ENCODE results near the gene DNAJC16. TPM values are rescaled to one million over a fixed set of nuclear protein-coding genes. Genes with fewer than 3 reads are reported as not detected.

The DNAJC16 gene
- polyA plus RNA-seq, 1 experiment = 18.4 TPM

DNA sequence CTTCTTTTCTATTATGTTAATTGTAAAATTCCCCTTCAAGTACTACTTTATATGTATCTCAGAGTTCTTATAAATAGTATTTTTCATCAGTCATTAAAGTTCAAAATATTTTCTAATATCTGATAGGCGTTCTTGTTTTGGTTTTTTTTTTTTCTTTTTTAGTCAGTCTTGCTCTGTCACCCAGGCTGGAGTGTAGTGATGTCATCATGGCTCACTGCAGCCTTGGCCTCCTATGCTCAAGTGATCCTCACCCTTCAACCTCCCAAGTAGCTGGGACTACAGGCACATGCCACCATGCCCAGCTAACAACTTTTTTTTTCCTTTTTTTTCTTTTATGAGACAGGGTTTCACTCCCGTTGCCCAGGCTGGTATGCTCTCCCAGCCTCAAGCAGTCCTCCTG, 30.9 kb downstream of the DNAJC16 start:
- CTCF ChIA-PET = no interaction called here
- no peak for TF ChIP-seq CTCF (IDR thresholded peaks at IDR 0.05; ENCODE audit: low read depth, low read length)
- H3K27ac ChIP-seq (ENCODE audit: low read depth, low read length) = no peak overlapping the region
- POLR2A ChIA-PET = interaction anchor here (0.7 kb wide), 1 partner anchor 649 kb away, joined by 6 read pairs; no protein-coding TSS in a partner anchor
- H3K4me3 ChIP-seq (ENCODE audit: low read depth, low read length) = no peak overlapping the region
- no peaks in the 10 kb centered on the region for H3K27me3 ChIP-seq (ENCODE audit: control insufficient read depth, insufficient read depth, low read length)
- no peak for DNase-seq (ENCODE audit: low read depth, low spot score)
- no peaks in the 10 kb centered on the region for H3K9me3 ChIP-seq (ENCODE audit: control insufficient read depth, insufficient read depth, low read length)

- no peak for DNase-seq (ENCODE audit: low read depth, low spot score)
- Histone ChIP-seq H3K4me3 (ENCODE audit: low read depth, low read length) (no peak overlapping the region), H3K27ac (ENCODE audit: low read depth, low read length) (no peak overlapping the region), H3K27me3 (ENCODE audit: control insufficient read depth, insufficient read depth, low read length) (no peaks in the 10 kb centered on the region), H3K9me3 (ENCODE audit: control insufficient read depth, insufficient read depth, low read length) (no peaks in the 10 kb centered on the region)
- TF ChIP-seq CTCF (IDR thresholded peaks at IDR 0.05; ENCODE audit: low read depth, low read length) = no peak
- CTCF ChIA-PET = no interaction called here
- POLR2A ChIA-PET = no interaction called here
Observed at GRCh38 chr1:15558516-15558915, 31.9 kb downstream of the DNAJC16 start.

- Histone ChIP-seq H3K27me3 (ENCODE audit: control insufficient read depth, insufficient read depth, low read length) (no peaks in the 10 kb centered on the region), H3K9me3 (ENCODE audit: control insufficient read depth, insufficient read depth, low read length) (no peaks in the 10 kb centered on the region), H3K4me3 (ENCODE audit: low read depth, low read length) (no peak overlapping the region), H3K27ac (ENCODE audit: low read depth, low read length) (no peak overlapping the region)
- DNase-seq (ENCODE audit: low read depth, low spot score) = no peak
- no peak for TF ChIP-seq CTCF (IDR thresholded peaks at IDR 0.05; ENCODE audit: low read depth, low read length)
- CTCF ChIA-PET = no interaction called here
- POLR2A ChIA-PET = no interaction called here
Observed at GRCh38 chr1:15559189-15559810, 32.7 kb downstream of the DNAJC16 start.

DNA sequence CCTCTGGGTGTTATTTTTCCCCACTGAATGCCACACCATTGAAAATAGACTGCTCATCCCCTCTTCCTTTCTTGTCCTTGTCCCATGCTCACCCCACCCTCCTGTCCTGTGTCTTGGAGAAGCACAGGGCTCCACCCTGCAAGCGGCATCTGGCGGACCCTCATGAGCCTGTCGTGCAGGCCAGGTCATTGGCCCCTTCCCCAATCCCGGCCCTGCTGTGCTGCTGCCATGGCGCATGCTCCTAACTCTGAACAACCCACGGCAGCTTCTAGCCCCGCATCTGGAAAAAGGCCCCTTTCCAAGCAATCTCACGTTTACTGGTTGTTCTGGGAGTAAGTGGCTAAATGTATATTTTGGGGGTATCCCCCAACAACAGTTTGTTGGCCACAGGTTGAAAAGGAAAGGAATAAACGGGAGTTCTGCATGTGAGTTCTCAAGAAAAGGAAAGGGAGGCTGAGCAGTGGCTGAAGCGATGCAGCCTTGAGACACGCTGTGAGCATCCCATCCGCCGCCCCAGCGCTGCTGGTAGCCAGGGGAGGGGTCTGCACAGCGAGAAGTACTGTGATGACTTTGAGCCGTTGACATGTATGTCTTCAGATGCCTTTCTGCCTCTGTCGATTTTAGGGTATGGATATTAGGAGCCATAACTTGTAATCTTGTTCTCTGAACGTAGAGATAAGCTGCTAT, 41.9 kb downstream of the DNAJC16 start:
- ChIA-PET CTCF (no interaction called here), POLR2A (no interaction called here)
- no peak for DNase-seq (ENCODE audit: low read depth, low spot score)
- H3K4me3 ChIP-seq (ENCODE audit: low read depth, low read length) = no peak overlapping the region
- H3K27ac ChIP-seq (ENCODE audit: low read depth, low read length) = no peak overlapping the region
- TF ChIP-seq CTCF (IDR thresholded peaks at IDR 0.05; ENCODE audit: low read depth, low read length) = no peak
- no peaks in the 10 kb centered on the region for H3K27me3 ChIP-seq (ENCODE audit: control insufficient read depth, insufficient read depth, low read length)
- H3K9me3 ChIP-seq (ENCODE audit: control insufficient read depth, insufficient read depth, low read length) = no peaks in the 10 kb centered on the region

DNA sequence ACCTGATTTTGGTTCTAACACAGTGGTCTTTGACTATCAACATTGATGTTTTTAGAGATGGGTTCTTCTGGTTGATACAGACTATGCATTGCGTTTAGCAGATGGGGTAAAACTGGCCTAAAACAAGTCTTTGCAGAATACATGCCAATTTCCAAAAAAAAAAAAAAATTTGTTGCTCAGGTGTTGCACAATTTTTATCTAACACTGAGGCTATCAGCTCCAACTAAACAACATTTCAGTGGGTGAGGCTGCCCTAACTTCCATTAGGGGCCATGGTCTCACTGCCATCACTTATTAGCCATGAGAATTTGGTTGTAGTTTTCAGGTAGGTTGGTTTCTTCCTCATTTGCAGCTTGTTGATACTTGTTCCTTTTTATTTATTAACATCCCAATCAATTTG, 44.2 kb downstream of the DNAJC16 start:
- ChIA-PET POLR2A (no interaction called here), CTCF (interaction anchor here (0.6 to 1.2 kb wide), 3 partner anchors 10 to 245 kb away, joined by 3 to 6 read pairs (median 3); no protein-coding TSS in a partner anchor)
- H3K27ac ChIP-seq (ENCODE audit: low read depth, low read length) = no peak overlapping the region
- no peak for TF ChIP-seq CTCF (IDR thresholded peaks at IDR 0.05; ENCODE audit: low read depth, low read length)
- no peaks in the 10 kb centered on the region for H3K9me3 ChIP-seq (ENCODE audit: control insufficient read depth, insufficient read depth, low read length)
- no peak overlapping the region for H3K4me3 ChIP-seq (ENCODE audit: low read depth, low read length)
- no peak for DNase-seq (ENCODE audit: low read depth, low spot score)
- H3K27me3 ChIP-seq (ENCODE audit: control insufficient read depth, insufficient read depth, low read length) = no peaks in the 10 kb centered on the region

All from AG04450 (cell line).